Measurements from ENCODE around the gene FHIT.
"Not testable (repeated sequence)": the region's sequence is repeated elsewhere in the genome, so short reads cannot be mapped to it uniquely, and the experiment has no call there.

Gene FHIT

DNA sequence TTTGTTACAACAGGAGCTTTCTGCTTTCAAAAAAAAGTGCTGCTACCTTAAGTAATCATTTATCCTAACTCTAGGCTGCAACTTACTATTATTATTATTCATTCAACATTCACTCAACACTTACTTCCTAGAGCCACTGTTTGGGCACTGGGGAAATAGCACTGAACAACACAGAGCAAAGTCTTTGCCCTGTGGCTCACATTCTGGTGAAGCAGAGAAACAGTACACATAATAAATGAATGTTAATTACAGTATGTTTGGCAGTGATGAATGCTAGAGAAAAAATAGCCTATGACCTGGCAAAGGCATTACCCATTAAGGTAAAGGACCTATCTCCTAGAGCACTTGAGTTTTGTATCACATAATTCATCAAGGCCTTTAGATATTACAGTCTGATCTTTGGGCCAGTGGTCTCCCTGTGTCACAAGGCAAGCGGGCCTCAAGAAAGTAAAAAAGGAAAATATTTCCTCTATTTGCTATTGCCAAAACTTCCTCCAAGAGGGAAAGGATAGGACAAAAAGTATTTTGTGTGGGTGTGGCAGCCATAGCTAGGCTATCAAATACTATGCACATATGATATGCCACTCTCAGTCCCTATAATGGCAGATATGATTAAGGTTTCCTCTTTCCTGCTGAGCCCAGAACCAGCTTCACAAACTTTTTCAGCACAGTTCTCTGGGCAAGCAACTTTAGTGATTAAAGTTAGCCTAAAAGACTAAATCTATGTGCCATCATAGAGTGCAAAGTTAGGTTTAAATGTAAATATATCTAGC lies 142.8 kb downstream of the FHIT start:
- DNase-seq = no peak

GRCh38 chr3:61094608-61095007 lies 156.6 kb downstream of the FHIT start:
- DNase-seq = no peak

DNA sequence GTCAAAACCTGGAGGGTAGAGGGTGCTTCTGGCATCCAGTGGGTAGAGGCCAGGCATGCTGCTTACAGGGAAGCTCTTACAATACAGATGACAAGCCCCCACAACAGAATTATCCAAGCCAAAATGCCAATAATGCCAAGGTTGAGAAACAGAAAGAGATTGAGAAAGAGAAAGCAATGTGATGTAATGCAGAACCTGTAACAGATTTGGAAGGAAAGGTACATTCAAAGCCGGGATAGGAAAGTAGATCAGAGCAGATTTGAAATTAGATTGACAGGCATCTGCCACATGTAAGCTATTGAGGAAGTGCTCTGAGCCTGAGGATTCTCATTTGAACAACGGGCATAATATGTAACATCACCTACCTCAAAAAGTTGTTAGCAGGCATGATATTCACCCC lies 157.9 kb downstream of the FHIT start:
- no peak for DNase-seq

GRCh38 chr3:61092870-61093269 lies 158.4 kb downstream of the FHIT start:
- no peak for DNase-seq

DNA sequence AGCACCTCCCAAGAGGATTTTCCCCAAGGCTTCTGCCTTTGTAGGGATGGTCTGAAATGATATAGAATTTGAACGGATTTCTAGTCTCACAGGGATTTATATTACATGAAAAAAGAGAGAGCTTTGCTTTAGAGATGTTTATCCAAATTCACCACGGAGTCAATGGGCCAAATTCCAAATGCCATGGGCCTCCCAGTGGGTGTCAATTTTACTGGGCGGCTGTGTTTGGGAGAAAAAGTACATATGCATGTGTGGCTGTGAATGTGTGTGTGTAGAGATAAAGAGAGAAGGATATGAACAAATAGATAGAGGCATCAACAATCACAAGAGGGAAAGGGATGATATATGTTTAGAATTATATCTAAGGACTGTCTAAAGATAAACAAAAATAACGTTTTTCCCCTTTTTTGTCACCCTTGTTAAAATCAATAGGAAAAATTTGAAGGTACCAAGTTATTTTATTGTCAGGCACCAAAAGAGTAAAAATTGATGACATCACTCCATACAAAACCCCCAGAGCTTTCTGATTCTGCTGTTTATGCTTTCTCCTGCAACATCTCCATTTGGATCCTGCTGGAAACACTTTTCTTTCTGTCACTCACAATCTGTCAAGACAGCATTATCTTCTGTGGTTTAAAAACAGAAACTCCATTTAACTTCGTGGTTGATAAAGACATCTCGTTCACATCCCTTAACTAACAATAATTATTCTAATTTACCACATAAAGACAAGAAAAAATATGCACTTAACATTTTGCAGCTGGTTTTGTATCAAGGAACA lies 160.7 kb downstream of the FHIT start:
- DNase-seq = no peak

DNA sequence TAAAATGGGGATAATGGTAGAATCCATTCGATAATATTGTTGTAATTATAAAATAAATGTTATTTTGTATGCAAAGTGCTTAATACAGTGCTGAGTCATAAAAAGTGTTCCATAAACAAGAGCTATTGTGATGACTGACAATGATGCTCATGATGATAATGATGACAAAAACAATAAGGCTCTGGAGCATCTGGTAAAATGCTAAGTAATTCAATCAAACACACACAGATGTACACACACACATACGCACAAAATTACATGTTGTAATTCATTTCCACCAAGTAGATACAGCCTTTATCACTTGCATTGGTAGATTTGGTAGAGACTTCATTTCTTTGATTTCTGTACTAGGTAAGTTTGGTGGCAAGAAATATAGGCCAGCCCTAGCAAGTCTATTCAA lies 163.8 kb downstream of the FHIT start:
- no peak for DNase-seq

DNA sequence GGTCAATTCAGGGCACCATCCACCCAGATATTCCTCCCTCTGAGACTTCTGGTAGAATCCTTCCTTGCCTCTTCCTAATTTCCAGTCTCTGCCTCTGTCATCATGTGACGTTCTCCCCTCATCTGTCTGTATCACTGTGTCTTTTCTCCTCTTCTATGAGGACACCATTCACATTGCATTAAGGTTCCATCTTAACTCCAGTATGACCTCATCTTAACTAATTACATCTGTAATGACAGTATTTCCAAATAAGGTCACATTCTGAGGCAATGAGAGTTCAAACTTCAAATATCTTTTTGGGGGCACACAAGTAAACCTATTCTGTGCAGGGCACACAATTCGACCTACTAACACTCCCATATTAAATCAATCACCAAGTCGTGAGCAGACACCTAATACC lies 169.7 kb downstream of the FHIT start:
- no peak for DNase-seq

GRCh38 chr3:61080737-61081445 lies 170.4 kb downstream of the FHIT start:
- DNase-seq = no peak

- DNase-seq = no peak
Measured at GRCh38 chr3:61078048-61078752, 173.1 kb downstream of the FHIT start.

DNA sequence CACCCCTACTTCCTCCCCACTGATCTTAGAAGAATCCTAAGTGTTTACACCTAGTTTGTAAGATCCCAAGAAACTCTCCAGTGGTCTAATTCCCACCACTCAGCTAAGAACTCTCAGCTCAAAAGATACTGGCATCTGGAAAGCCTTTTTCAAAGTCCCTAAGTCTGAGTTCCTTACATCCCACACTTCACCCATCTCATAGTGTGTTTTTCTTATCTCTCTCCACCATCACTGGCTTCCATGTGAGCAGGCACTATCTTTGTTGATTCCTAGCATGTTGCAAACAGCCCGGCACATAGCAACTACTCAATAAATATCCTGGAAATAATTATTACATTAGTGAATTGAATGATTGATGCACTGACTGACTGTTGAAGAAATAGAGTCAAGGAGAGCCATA lies 173.7 kb downstream of the FHIT start:
- DNase-seq = no peak

DNA sequence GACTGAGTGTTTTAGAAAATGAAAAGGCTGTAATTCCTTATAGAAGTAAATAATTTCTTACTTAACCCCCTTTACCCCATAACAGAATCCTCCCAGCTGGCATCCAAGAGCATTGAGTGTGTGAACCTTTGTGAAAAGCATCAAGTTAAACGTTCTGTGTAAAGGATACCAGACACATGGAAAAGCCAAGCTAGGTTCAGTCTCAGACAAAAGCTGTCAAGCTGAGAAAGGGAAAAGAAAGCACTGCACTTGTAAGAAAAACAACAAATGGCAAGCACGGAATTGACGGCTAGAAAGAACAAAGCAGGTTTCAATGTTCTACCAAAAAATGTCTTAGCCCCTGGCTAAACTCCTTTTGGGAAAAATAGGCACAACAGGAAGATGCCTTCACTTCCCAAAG lies 176.5 kb downstream of the FHIT start:
- DNase-seq = no peak

GRCh38 chr3:61073566-61074165 lies 177.6 kb downstream of the FHIT start:
- DNase-seq = no peak

GRCh38 chr3:61068084-61068483 lies 183.2 kb downstream of the FHIT start:
- DNase-seq = no peak

DNA sequence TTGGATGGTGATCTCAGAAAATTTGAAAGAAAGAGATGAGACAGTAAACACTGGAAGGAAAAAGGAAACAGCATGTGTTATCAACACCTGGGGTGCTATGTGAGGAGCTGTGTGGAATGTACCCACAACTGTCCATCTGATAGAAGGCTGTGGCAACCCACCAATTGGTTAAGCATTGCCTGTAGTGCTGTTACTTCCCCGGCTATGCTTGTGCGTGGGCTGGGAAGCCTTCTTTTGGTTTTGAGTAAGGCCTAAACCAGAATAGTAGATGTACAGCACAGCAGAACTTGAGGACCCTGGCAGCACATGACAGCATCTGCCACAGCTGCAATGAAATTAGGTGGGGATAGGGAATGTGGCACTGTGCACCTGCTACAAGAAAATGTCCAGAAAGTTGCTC lies 184.5 kb downstream of the FHIT start:
- no peak for DNase-seq

- DNase-seq = not testable (repeated sequence)
Measured at GRCh38 chr3:61066222-61066621, 185.0 kb downstream of the FHIT start.

GRCh38 chr3:61065451-61066011 lies 185.7 kb downstream of the FHIT start:
- DNase-seq = no peak

DNA sequence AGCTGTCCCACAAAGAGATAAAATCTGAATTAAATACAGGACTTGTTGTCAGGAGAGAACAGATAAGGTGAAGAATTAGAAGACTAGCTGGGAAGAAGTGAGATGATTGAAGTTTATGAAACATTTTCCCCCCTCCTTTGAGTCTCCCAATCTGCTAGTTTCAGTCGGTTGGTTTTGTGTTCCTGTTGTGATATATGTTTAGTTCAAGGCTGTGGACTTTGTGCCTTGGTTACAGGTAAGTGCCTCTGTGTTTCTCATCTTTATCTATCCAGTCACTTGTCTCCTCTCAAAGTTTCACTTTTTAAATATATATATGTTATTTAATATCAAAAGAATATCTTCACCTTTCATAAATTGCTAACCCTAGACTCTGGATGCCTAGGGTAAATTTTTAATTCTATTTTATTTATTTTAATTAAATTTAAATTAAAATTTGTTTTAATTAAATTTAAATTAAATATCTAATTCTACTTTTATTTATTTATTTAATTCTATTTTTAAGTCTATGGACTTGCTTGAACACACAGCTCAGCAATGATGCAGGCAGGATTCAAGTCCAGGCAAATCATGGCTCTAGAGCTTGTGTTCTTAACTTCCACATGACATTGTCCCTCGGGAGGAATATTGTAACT lies 190.0 kb downstream of the FHIT start:
- no peak for DNase-seq

GRCh38 chr3:61060411-61060861 lies 190.8 kb downstream of the FHIT start:
- no peak for DNase-seq

DNA sequence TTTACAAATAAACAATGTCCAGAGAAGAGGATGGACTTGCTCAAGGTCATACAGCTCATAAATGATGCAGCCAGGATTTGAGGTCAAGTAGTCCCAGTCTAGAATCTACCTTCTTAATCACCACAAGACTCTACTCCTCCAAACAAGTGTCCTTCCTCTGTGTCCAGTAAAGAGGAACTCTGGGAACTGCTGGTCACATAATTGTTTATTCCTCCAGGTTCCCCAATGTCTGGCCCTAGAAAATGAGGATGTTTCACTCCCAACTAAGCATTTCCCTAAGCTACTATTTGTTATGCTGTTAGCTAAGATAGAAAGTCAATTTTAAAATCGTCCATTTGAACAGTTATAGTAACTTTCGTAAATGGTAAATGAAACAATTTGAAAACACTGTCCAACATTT lies 192.4 kb downstream of the FHIT start:
- DNase-seq = no peak

- no peak for DNase-seq
Measured at GRCh38 chr3:61057464-61057863, 193.8 kb downstream of the FHIT start.

DNA sequence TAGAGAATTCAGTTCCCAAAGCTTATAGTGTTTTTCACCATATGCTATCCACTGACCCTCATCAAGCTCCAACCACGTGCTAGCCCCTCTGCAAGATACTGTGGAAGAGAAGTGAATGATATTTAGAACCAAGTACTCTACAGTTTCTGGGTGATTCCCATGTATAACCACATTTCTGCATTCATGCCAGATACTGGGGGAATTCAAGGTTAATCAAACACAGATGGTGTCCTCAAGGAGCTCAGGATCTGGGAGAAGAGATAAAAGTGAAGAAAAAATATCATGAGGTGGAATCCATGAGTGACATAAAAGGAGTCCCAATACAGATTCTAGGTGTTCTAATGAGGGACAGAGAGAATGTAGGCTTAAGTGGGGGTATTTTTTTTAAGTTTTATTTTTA lies 195.8 kb downstream of the FHIT start:
- DNase-seq = no peak

Data from activated CD8-positive, alpha-beta memory T cell treated with anti-CD3 and anti-CD28 coated beads, Interleukin-2, amount 50 U/mL, for 4 hours (primary cell).